Measurements from ENCODE around the gene CPA3. TPM values are rescaled to one million over a fixed set of nuclear protein-coding genes. Genes with fewer than 3 reads are reported as not detected.

The CPA3 gene
- total and polyA plus RNA-seq, 4 donors: 0.42 to 8.6 (median 1.9) TPM; not detected in 1

GRCh38 chr3:148930752-148931151, 65.7 kb downstream of the CPA3 start (continued):
- TF ChIP-seq REST (IDR thresholded peaks at IDR 0.05): no peak

- no peaks in the 10 kb centered on the region for H3K4me1 ChIP-seq (ENCODE audit: control insufficient read depth in 4 of 4, insufficient read depth in 4 of 4, low read length in 3 of 4)
- no peak for DNase-seq (ENCODE audit: low spot score)
- no peaks in the 10 kb centered on the region for H3K9me3 ChIP-seq (ENCODE audit: control insufficient read depth in 4 of 4, low read length in 3 of 4)
- H3K27me3 ChIP-seq (ENCODE audit: control insufficient read depth in 4 of 4, insufficient read depth in 4 of 4, low read length in 3 of 4): peaks cover 0 to 2% (median 0%) of the 10 kb centered on the region in 4 donors
- WGBS: 91% methylated on average over 4 of the region's 4 CpGs
- no peak overlapping the region for H3K9ac ChIP-seq (ENCODE audit: low read depth in 1 of 2, low read length in 2 of 2)
- H3K4me3 ChIP-seq (ENCODE audit: low read depth in 1 of 3, low read length in 3 of 3): no peak overlapping the region
- no peak overlapping the region for H3K27ac ChIP-seq (ENCODE audit: low read depth in 1 of 2, low read length in 2 of 2)
- TF ChIP-seq HNF4A (conservative IDR thresholded peaks at IDR 0.05) (no peak), REST (IDR thresholded peaks at IDR 0.05) (no peak), ZBTB33 (IDR thresholded peaks at IDR 0.05) (no peak)
- H3K36me3 ChIP-seq (ENCODE audit: control insufficient read depth in 4 of 4, insufficient read depth in 3 of 4, low read depth in 1 of 4, low read length in 3 of 4): no peaks in the 10 kb centered on the region
Measured at GRCh38 chr3:148931574-148931973, 66.5 kb downstream of the CPA3 start.

- no peak overlapping the region for H3K4me3 ChIP-seq (ENCODE audit: low read depth in 1 of 3, low read length in 3 of 3)
Measured at GRCh38 chr3:148932972-148933371, 67.9 kb downstream of the CPA3 start.

More at GRCh38 chr3:148932972-148933371, 67.9 kb downstream of the CPA3 start:
- Histone ChIP-seq H3K9ac (ENCODE audit: low read depth in 1 of 2, low read length in 2 of 2) (no peak overlapping the region), H3K36me3 (ENCODE audit: control insufficient read depth in 4 of 4, insufficient read depth in 3 of 4, low read depth in 1 of 4, low read length in 3 of 4) (no peaks in the 10 kb centered on the region), H3K27me3 (ENCODE audit: control insufficient read depth in 4 of 4, insufficient read depth in 4 of 4, low read length in 3 of 4) (peaks cover 0 to 5% (median 0%) of the 10 kb centered on the region in 4 donors), H3K9me3 (ENCODE audit: control insufficient read depth in 4 of 4, low read length in 3 of 4) (no peaks in the 10 kb centered on the region), H3K4me1 (ENCODE audit: control insufficient read depth in 4 of 4, insufficient read depth in 4 of 4, low read length in 3 of 4) (no peaks in the 10 kb centered on the region), H3K27ac (ENCODE audit: low read depth in 1 of 2, low read length in 2 of 2) (no peak overlapping the region)
- no peak for DNase-seq (ENCODE audit: low spot score)
- TF ChIP-seq RAD21 (IDR thresholded peaks at IDR 0.05) (no peak), HNF4G (IDR thresholded peaks at IDR 0.05) (no peak), RXRA (IDR thresholded peaks at IDR 0.05) (no peak), SP1 (IDR thresholded peaks at IDR 0.05) (no peak), CTCF (IDR thresholded peaks at IDR 0.05; ENCODE audit: low read depth, low read length, missing input control) (no peak), FOXA2 (IDR thresholded peaks at IDR 0.05) (no peak), YY1 (IDR thresholded peaks at IDR 0.05) (no peak), GABPA (IDR thresholded peaks at IDR 0.05 in 1 of 2, conservative IDR thresholded peaks at IDR 0.05 in 1 of 2) (no peak)
- WGBS: 77% methylated on average over 3 of the region's 3 CpGs

All from liver (tissue), 9 donors.